Amniotic epithelial cell (primary cell): ENCODE results near the gene CASKIN2.

ENCODE experiments used
- DNase-seq: peaks from one replicate; pipeline ENCODE4 v3.0.0-alpha.2; 2010; ENCODE audit warnings: low read depth

The CASKIN2 gene, protein sequence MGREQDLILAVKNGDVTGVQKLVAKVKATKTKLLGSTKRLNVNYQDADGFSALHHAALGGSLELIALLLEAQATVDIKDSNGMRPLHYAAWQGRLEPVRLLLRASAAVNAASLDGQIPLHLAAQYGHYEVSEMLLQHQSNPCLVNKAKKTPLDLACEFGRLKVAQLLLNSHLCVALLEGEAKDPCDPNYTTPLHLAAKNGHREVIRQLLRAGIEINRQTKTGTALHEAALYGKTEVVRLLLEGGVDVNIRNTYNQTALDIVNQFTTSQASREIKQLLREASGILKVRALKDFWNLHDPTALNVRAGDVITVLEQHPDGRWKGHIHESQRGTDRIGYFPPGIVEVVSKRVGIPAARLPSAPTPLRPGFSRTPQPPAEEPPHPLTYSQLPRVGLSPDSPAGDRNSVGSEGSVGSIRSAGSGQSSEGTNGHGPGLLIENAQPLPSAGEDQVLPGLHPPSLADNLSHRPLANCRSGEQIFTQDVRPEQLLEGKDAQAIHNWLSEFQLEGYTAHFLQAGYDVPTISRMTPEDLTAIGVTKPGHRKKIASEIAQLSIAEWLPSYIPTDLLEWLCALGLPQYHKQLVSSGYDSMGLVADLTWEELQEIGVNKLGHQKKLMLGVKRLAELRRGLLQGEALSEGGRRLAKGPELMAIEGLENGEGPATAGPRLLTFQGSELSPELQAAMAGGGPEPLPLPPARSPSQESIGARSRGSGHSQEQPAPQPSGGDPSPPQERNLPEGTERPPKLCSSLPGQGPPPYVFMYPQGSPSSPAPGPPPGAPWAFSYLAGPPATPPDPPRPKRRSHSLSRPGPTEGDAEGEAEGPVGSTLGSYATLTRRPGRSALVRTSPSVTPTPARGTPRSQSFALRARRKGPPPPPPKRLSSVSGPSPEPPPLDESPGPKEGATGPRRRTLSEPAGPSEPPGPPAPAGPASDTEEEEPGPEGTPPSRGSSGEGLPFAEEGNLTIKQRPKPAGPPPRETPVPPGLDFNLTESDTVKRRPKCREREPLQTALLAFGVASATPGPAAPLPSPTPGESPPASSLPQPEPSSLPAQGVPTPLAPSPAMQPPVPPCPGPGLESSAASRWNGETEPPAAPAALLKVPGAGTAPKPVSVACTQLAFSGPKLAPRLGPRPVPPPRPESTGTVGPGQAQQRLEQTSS (N-terminal part only)

DNA sequence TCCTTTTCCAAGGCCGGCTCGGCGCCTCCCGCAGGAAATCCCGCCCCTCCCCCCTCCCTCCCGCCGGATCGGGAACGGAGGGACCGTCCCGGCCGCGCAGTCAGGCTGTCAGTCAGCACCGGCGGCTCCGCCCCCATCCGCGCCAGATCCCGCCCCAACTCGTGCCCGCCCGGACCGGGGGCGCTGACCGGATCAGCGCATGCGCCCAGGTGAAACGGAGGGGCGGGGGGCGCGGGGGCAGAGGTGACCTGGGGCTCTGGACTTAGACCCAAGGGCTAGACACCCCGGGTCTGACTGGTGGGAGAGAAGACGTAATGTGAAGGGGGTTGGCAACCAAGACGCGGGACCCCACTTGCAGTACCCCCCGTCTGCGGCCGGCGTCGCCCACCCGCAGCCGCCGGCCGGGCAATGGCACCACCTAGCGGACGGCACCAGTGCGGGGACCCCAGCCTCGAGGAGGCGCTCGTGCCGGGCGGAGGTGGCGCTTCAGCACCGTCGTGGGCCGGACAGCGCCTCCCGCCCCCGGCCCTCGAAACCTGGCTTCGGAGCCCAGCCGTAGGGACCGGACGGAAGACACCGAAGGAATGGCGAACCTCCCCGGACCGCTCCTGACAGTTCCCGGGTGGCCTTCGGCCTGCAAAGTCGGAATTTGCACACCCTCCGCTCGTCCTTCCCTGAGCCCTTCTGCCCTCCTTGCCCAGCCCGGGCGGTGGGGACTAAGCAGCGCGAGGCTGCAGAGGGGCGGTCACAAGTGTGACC is at the start of gene CASKIN2:
TSS of gene CASKIN2 (minus strand) at position 42 of the 759 bp plus-strand sequence. CDS start 1,733 bp downstream, outside the sequence.
- DNase-seq = peak; percentile 83

DNA sequence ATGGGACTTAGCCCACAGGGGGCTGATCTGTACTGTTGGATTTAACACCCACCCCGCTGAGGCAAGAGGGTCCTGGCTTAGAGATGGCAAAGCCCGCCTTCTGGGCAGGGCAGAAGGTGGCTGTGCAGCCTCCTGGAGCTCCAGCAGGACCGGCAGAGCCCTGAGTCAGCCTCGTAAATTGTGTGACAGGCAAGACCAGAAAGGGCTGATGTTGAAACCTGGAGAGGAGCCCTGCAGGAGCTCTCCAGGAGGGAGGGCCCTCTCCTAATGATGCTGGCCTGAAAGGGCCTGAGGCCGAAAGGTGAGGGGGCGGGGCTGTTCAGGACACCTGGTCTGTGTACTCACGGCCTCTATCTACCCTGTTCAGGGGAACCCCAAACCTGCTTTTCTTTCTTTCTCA is 49.7 kb upstream of the CASKIN2 start:
- DNase-seq = peak; percentile 56

DNA sequence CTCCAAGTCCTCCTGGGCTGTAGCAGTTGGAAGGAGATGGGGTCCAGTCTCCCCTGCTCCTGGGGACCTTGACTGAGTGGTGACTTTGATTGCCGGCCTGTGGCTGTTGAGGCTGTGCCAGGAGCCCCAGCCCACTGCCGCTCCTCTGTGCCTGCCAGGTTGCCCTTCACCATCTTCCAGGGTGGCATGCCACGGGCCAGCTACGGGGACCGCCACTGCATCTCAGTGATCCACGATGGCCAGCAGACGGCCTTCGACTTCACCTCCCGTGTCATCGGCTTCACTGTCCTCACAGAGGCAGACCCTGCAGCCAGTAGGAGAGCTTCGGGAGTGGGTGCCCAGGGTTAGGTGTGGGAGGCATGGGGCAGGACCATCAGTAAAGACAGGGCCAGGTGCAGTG is 48.9 kb upstream of the CASKIN2 start:
- DNase-seq = no peak

DNA sequence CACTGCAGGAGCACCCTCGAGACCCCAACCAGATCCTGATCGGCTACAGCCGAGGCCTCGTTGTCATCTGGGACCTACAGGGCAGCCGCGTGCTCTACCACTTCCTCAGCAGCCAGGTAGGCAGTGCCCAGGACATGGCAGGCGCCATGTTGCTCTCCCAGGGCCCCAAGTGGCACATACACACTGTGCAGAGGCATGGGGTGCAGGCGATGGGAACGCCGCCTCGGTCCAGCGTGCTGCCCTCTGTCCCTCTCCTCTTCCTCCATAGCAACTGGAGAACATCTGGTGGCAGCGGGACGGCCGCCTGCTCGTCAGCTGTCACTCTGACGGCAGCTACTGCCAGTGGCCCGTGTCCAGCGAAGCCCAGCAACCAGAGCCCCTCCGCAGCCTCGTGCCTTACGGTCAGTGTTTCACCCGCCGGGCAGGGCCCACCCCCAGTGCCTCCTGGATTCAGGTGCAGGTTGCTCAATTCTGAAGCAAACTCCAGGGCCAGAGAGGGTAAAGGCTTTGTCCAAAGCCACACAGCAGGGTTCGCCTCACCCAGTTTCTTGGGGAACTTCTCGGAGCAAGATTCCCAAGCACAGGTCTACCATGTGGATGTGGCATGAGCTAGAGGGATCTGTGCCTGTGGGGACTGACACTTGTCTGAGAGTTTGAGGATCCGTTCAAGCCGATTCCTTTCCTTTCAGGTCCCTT is 47.9 kb upstream of the CASKIN2 start:
- no peak for DNase-seq

DNA sequence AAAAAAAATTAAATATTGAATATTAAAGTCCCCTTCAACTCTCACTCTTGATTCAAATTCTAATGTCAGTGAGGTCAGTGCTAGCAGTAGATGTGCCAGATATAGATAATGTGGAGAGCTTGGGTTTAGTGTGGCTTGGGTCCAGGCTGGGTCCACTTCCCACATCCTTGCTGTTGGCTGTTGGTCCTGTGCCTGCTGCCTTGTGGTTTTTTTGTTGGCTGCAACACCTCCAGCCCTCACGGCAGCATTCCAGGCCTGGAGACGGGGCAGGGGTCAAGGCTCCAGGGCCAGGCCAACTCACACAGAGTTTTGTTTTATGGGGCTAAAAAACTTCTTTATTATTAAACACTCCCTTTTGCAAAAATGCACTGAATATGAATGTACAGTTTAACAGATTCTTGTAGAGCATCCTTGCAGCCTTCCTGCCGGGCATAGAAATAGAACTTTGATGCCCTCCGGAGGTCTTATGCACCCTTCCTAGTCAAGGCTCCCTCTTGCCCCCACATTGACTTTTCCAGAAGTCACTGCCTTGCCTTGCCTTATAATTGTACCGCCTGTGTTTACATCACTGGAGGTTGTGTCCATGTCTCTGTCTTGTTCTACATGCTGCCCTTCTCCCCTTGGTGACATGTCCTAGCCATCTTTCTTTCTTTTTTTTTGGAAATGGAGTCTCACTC is 46.7 kb upstream of the CASKIN2 start:
- DNase-seq = peak; percentile 35

DNA sequence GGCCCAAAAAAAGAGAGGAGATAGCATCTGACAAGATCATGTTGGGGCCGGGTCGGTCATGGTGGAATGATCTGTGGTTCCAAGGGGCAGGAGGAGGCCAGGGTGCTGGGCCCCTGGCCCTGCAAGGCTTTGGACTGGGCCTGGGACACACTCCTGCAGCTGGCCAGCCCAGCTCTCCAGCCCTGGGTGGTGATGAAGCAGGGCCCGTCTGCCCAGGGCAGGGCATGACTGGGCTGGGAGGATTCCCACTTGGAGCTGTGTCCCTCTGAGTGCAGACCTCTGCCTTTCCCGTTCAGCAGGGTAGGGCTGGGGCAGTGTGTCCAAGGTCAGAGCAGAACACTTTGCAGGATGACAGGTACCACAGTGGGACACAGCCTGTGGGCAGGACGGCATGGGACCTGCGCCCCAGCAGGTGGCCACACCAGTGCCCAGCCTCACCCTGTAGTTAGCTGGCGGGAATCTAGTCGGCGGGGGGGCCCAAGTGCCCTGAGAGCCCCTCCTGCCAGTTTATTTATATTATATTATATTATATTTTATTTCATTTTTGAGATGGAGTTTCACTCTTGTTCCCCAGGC is 44.7 kb upstream of the CASKIN2 start:
- DNase-seq = no peak

DNA sequence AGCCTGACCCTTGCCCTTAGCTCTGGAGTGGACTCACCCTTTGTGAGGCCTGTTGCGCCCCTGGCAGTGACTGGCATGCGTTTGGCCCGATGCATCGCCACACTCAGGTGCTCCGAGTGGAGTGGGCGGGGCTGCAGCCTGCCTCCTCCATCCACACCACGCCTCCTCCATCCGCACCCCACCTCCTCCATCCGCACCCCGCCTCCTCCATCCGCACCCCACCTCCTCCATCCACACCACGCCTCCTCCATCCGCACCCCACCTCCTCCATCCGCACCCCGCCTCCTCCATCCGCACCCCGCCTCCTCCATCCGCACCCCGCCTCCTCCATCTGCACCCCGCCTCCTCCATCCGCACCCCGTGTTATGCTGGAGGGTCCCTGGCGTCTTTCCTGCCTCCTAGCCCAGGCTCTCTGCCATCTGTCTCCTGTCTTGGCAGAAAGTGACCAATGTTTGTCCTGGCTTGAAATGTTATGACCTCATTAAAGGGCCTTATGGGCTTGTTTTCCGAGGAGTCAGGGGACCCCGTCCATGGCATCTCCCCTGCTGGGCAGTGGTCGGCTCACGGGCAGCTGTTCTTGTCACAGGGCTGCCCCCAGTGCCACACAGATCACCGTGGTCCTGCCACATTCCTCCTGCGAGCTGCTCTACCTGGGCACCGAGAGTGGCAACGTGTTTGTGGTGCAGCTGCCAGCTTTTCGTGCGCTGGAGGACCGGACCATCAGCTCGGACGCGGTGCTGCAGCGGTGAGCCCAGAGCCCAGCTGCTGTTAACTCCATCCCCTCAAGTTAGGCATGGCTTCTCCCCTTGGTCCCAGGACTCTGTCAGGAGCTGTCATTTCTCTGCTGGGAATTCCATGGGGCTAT is 43.6 kb upstream of the CASKIN2 start:
- no peak for DNase-seq

DNA sequence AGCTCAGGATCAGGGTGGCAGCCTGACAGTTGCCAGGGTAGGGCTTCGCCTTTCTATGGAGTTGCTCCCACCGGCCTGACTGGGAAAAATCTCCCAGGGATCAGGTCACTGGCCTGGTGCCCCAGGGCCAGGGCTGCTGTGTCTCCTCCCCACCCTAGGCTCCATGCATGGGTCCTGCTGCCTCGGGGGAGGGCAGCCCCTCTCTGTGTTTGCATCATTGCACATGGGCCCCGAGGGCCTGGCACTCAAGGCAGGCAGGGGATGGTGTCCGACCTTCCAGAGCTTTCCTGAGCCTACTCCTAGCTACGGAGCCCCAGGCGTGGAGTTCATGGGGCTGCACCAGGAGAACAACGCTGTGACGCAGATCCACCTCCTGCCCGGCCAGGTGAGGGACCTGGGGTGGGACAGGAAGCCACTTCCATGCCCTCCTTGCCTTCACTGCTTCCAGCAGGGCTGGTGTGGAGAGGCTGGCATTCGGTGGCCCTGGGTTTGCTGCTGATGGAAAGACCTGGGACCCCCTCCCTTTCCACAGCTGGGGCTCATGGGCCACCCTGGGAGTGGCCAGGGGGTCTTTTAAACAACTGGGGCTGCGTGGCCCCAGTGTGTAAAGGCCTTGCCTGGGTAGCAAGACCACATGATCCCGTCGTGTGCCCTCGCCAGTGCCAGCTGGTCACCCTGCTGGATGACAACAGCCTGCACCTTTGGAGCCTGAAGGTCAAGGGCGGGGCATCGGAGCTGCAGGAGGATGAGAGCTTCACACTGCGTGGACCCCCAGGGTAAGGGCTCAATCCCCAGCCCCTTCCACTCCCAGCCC is 42.7 kb upstream of the CASKIN2 start:
- DNase-seq = no peak

DNA sequence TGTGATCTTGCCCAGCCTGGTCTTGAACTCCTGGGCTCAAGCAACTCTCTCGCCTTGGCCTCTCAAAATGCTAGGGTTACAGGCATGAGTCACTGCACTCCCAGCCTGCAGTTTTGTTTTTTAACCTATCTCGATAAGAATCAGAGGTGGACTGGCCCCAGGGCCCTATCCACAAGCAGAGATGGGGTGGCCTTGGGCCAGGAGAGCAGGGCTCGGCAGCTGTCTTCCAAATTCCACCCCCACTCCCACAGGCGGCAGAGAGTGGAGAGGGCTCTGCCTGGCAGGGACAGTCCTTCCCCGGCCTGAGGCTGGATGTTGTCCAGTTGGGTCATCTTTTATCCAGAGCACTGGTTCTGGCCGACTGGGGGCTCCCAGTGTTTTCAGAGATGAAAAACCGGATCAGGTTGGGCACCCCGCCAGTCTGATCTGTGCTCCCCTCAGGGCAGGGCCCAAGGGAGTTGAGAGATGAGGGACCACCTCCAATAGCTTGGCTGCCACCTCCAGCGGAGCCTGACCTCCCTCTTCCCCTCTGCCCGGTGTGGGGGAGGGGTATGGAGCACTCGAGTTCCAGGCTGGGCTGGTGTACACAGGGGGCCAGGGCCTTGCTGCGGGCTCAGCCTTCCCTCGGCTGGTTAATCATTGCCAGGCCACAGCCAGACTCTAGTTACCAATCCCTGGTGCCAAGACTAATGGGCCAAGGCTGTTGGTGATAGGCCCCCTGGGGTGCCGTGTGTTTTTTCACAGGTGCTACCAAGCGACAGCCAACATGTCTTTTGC is 41.9 kb upstream of the CASKIN2 start:
- DNase-seq = peak; percentile 71

DNA sequence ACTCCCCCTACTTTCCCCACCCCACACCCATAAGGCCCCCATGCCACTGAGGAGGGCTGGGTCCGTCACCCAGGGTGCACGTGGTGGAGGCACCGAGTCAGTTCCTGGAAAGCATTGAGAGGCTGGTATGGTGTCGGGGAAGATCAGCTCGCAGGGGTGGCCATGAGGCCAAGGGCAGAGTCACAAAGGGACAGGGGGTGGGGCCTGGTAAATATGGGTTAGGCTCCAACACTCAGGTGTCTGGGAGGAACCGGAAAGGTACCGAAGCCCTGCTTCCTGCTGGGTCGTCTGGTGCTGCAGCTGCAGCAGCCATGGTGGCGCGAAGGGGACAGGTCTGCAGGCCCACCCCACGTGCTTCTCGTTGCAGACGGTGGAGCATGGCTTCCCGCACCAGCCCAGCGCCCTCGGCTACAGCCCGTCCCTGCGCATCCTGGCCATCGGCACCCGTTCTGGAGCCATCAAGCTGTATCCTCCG is 40.4 kb upstream of the CASKIN2 start:
- no peak for DNase-seq

DNA sequence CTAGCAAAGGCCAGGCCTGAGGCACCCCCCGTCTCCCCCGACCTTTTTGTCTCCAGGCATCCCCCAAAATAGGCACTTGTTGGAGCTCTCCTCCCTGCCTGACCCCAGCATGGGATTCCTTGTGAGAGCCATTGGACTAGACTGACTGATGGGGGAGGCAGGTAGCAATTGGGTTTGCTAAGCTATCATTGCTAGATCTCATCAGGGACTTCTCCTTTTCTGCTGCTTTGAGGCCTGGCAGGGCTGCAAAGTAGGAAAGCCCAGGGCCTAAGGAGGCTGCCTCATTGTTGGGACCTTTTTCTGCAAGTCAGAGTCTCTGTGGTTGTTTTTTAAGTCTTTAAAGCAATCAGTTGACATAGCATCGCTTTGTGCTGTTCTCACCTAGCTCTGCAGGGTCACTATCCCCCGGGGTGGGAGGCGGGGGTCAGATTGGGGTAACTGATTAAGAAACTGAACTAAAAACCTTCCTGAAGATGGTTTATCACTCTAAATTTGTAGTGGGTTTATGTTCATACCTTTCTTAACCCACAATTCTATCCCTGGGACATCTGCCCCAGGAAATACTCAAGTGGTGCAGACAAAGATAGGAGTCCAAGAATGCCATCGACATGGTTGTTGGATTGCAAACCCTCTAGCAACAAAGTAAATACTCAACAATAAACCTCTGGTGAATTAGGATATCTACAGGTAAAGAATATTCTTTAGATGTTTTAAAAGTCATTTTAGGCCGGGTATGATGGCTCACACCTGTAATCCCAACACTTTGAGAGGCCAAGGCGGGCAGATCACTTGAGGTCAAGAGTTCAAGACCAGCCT is 38.2 kb upstream of the CASKIN2 start:
- no peak for DNase-seq

DNA sequence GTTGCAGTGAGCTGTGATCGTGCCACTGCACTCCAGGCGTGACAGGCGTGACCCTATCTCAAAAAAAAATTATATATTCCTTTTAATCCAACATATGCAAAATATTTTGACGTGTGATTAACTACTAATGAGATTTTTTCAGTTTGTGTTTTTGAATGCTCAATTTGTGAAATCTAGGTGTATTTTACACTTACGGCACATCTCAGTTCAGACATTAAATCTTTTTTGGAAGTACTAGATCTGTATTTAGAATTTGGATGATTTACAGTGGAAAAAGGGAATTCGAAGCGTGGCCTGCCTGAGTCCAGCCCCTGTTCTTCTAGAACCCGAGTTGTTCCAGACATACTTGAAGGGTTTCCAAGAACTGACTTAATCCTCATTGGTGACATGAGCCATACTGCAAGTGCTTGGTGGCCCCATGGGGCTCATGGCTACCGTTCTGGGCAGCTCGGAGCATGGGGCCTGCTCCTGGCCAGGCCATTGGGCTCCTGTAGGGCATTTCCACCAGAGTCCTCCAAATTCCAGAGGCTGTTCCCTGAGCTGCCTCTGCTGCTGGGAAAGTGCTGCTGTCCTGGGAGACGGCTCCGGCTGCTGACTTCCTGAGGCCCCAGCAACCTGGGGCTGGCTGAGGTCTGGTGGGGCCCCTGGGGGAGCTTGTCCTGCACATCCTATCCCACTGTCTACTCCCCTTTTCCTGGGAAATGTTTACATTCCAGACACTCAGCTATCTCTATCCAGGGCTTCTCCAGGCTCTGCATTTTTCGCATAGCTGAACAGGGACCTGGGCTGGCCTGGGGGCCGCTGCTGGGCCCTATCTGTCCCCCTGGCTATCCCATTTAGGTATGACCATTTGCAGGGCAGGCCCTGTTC is 37.3 kb upstream of the CASKIN2 start:
- peak; percentile 73 for DNase-seq

DNA sequence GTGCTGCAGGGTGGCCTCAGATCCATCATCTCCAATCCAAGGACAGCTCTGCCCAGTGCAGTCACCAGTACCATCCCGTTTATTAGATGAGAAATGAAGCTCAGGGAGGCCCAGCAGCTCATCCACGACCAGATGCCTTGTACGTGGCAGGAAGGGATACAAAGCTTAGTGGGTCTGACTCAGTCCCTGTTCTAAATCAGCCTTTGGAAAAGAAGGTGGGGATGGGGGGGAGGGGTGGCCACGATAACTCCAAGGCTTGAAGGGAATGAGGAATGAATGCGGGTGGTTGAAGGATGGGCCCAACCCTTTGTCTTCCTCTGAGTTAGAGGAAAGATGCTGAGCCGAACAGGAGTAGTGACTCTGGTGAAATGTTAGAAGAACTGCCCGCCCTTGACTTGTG is 35.9 kb upstream of the CASKIN2 start:
- DNase-seq = peak; percentile 70

DNA sequence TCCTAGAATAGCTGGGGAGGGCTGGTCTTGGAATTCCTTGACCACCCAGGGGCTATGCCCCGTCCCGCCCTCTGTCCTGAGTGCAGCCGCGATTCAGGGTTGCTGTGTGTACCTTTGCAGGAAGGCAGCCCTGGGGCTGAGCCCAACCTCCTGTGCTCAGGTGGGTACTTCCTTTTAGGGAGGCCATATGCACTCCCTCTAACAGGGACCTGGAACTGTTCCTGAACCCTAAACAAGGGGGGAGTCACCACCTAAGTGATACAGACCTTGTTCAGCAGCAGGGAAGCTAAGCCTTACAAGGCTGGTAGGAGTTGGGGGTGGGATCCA is 34.8 kb upstream of the CASKIN2 start:
- DNase-seq = no peak

DNA sequence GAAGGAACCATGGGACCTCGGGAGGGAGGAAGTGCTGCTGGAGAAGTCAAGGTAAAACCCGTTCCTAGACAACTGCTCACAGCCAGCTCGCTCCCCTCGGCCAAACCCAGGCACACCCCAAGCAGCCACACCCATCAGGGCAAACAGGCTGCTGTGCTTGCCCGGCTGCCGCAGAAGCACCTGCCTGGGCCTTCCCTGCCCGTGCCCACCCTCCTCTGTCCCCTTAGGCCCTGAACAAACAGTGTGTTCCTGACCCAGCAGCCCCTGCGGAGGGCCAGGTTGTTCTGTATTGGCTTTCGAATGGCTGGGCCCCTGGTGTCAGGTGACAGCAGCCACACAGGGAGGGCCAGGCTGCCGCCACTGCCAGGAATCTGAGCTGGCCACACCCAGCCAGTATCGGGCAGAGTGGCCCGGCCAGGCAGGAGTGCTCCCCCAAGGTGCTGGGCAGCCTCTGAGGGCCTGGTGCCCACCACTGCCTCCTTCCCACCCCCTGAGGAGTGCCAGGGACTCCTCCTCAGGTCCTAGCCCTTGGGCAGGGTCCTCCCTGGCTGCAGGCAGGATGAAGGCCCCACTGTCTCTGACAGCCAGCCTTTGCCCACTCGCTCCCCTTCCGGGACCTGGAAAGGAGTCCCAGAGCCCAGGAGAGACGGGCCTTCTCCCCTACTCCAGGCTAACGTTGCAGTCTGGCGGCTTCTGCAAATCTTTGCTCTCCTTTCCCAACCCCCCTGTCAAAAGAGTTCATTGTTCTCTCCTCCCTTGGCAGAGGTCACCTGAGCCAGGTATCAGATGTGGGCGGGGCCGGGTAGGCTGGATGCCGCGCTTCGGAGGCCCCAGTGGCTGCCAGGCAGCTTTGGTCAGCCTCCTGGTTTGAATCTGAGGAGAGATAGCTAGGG is 34.2 kb upstream of the CASKIN2 start:
- no peak for DNase-seq
